ENCODE data around the gene TCERG1L.

- TF ChIP-seq, protein P1, sequence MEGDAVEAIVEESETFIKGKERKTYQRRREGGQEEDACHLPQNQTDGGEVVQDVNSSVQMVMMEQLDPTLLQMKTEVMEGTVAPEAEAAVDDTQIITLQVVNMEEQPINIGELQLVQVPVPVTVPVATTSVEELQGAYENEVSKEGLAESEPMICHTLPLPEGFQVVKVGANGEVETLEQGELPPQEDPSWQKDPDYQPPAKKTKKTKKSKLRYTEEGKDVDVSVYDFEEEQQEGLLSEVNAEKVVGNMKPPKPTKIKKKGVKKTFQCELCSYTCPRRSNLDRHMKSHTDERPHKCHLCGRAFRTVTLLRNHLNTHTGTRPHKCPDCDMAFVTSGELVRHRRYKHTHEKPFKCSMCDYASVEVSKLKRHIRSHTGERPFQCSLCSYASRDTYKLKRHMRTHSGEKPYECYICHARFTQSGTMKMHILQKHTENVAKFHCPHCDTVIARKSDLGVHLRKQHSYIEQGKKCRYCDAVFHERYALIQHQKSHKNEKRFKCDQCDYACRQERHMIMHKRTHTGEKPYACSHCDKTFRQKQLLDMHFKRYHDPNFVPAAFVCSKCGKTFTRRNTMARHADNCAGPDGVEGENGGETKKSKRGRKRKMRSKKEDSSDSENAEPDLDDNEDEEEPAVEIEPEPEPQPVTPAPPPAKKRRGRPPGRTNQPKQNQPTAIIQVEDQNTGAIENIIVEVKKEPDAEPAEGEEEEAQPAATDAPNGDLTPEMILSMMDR (IDR thresholded peaks at IDR 0.05): no peak
- TF ChIP-seq POLR2A (IDR thresholded peaks at IDR 0.05) (no peak), POLR2AphosphoS5 (IDR thresholded peaks at IDR 0.05; ENCODE audit: insufficient read depth in 1 of 2, low read depth in 1 of 2) (no peak)
Observed at GRCh38 chr10:131076356-131076755, 235.2 kb downstream of the TCERG1L start.
